GM12878 (cell line): ENCODE measurements around the gene VANGL2.

Experiments used
- CEBPB ChIP-seq, 2 experiments: fragments of 150-350 bp in 1 of 2; IDR thresholded peaks; 2 replicates each; pipeline ENCODE4 v1.6.1; 2012 to 2014; ENCODE audit warnings: low read depth in 2 of 2, low read length in 2 of 2, borderline replicate concordance in 1 of 2, inconsistent platforms in 1 of 2
- HDGF ChIP-seq: fragments of 450-650 bp; IDR thresholded peaks from 2 replicates; pipeline ENCODE4 v1.6.1; 2016; ENCODE audit warnings: antibody characterized with exemption

- TF ChIP-seq HDGF (no peak), CEBPB (IDR thresholded peaks at IDR 0.05; ENCODE audit: borderline replicate concordance in 1 of 2, low read depth in 2 of 2, low read length in 2 of 2) (no peak)
Measured at GRCh38 chr1:160460683-160461287, 60.4 kb downstream of the VANGL2 start.
